ENCODE measurements around the gene SNX4.

SNX4 gene

GRCh38 chr3:125435231-125435630, 84.8 kb downstream of the SNX4 start:
- H3K27ac ChIP-seq: no peak overlapping the region
- TF ChIP-seq ZFX (IDR thresholded peaks at IDR 0.05): no peak
- TF ChIP-seq, protein P1, sequence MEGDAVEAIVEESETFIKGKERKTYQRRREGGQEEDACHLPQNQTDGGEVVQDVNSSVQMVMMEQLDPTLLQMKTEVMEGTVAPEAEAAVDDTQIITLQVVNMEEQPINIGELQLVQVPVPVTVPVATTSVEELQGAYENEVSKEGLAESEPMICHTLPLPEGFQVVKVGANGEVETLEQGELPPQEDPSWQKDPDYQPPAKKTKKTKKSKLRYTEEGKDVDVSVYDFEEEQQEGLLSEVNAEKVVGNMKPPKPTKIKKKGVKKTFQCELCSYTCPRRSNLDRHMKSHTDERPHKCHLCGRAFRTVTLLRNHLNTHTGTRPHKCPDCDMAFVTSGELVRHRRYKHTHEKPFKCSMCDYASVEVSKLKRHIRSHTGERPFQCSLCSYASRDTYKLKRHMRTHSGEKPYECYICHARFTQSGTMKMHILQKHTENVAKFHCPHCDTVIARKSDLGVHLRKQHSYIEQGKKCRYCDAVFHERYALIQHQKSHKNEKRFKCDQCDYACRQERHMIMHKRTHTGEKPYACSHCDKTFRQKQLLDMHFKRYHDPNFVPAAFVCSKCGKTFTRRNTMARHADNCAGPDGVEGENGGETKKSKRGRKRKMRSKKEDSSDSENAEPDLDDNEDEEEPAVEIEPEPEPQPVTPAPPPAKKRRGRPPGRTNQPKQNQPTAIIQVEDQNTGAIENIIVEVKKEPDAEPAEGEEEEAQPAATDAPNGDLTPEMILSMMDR (conservative IDR thresholded peaks at IDR 0.05): no peak

DNA sequence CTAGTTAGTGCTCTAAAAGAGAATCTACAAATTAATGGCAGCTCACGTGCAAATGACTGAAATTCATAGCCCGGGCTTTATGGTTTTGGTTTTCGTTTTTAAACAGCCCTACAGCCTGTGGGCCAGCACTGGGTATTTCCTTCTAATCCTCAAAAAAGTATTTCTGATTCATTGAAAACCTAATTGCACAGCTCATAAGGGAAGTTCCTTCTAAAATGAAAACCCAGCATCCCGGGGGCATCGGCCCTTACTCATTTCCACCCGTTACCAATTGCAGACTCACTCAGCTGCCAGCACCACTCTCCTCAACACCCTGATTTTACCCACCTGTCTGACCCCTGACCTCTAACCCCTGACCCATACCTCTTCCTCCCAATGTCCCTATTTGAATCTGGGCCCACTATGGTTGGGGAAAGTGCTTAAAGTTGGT, 85.4 kb downstream of the SNX4 start:
- TF ChIP-seq ZFX (IDR thresholded peaks at IDR 0.05): no peak
- TF ChIP-seq, protein P1 (conservative IDR thresholded peaks at IDR 0.05): no peak
- H3K27ac ChIP-seq: no peak overlapping the region

DNA sequence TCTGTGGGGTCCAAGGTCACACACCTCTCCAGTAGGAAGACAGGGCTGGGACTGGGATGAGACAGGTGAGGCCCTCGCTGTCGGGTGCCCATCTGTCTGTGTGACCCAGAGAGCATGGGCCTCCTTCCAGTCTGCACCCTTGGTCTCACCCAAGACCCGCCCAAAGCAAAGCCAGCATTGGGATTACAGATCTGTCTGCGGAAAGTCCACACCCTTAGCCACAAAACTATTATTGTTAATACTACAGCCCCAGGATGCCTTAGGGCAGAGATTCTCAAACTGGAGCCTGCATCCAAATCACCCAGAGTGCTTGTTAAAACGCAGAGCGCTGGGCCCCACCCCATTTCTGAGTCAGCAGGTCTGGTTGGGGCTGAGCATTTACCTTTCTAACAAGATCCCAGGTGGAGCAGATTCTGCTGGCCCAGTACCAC, 86.4 kb downstream of the SNX4 start:
- TF ChIP-seq ZFX (IDR thresholded peaks at IDR 0.05): no peak
- TF ChIP-seq, protein P1 (conservative IDR thresholded peaks at IDR 0.05): no peak
- H3K27ac ChIP-seq: no peak overlapping the region

DNA sequence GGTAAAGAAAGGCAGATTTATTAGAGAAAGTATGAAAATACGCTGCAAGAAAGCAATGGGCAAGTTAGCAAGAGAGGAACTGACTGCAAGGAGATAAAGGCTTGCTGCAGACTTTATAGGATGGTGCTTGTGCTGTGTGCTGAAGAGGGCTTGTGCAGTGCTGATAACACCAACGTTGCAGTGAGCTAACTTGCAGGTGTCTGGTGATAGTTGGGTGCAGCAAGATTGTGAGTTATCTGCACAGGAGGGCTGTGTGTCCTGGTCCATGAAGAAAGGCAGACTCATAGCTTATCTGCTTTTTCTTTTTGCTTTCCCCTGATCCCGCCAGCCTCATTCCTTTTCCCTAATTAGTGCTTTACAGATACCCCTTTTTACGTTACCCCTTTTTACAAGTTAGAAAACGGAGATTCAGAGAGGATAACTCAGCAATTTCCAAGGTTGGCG, 86.9 kb downstream of the SNX4 start:
- H3K27ac ChIP-seq: no peak overlapping the region
- TF ChIP-seq, protein P1 (conservative IDR thresholded peaks at IDR 0.05): no peak

DNA sequence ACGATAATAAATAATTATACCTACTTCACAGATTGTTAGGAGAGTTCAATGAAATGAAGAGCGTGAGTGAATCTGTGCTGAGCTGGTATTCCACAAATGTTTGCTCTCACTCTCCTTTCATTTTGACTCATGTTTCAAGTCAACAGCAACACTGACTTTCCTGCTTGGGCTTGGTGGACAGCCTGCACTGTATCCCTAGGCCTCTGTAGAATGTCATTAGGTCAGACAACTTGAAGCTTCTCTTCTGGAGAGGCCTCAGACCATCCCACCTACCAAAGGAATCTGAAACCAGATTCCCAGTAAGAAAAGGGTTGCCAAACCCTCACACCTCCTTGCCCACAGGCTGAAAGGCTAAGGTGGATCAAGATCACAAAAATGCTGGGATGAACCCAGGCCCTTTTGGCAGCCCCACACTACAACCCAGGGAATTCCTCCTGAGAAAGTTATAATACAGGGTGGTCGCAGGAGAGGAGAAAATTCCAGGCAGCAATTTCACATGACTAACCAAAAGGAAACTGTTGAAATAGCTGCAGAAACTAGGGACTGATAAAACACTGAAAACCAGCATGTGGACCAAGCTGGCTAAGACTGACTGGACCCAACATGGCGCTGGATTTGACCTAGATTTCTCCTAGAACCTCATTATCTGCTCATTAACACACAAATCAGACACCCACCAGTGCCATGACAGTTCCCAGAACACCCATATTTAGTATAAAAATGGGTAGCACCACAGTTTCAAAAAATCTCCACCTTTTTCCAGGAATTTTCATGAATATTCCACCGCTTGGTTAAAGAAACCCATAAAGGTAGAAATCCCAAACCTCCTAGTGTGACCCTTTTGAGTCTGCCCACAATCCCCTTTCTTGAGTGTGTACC, 87.9 kb downstream of the SNX4 start:
- no peak overlapping the region for H3K27ac ChIP-seq
- no peak for TF ChIP-seq ZFX (IDR thresholded peaks at IDR 0.05)
- TF ChIP-seq, protein P1 (conservative IDR thresholded peaks at IDR 0.05): no peak

- H3K27ac ChIP-seq: no peak overlapping the region
- no peak for TF ChIP-seq ZFX (IDR thresholded peaks at IDR 0.05)
- TF ChIP-seq, protein P1 (conservative IDR thresholded peaks at IDR 0.05): no peak
Observed at GRCh38 chr3:125431391-125431790, 88.6 kb downstream of the SNX4 start.

- H3K27ac ChIP-seq: no peak overlapping the region
- TF ChIP-seq, protein P1 (conservative IDR thresholded peaks at IDR 0.05): no peak
- TF ChIP-seq ZFX (IDR thresholded peaks at IDR 0.05): no peak
Observed at GRCh38 chr3:125428216-125428830, 91.7 kb downstream of the SNX4 start.

Measured in C4-2B (cell line).